GM19239 (cell line): ENCODE measurements around the gene BAMBI.

Experiments used
- DNase-seq: peaks from one replicate; pipeline ENCODE4 v3.0.0; 2011; ENCODE audit warnings: low spot score; ENCODE audit not compliant: insufficient read length
- FAIRE-seq: peaks from 2 replicates; lab custom pipeline; 2011; peaks lifted over from hg19 to GRCh38; lab: Jason Lieb, UNC

BAMBI gene

GRCh38 chr10:28692050-28692449 is 14.7 kb downstream of the BAMBI start:
- FAIRE-seq (no peak), DNase-seq (no peak)

GRCh38 chr10:28694530-28694929 is 17.2 kb downstream of the BAMBI start:
- FAIRE-seq, result no peak
- no peak for DNase-seq

- DNase-seq (no peak), FAIRE-seq (no peak)
Observed at GRCh38 chr10:28698075-28698474, 20.8 kb downstream of the BAMBI start.

- FAIRE-seq, result no peak
- no peak for DNase-seq
Observed at GRCh38 chr10:28704464-28705161, 27.3 kb downstream of the BAMBI start.

GRCh38 chr10:28705472-28705871 is 28.2 kb downstream of the BAMBI start:
- FAIRE-seq (no peak), DNase-seq (no peak)

GRCh38 chr10:28709001-28709710 is 31.8 kb downstream of the BAMBI start:
- DNase-seq, result no peak
- FAIRE-seq, result no peak

- DNase-seq (no peak), FAIRE-seq (no peak)
Observed at GRCh38 chr10:28710202-28710886, 33.0 kb downstream of the BAMBI start.

- no peak for FAIRE-seq
- no peak for DNase-seq
Observed at GRCh38 chr10:28711041-28711440, 33.7 kb downstream of the BAMBI start.

GRCh38 chr10:28711776-28712175 is 34.5 kb downstream of the BAMBI start:
- no peak for FAIRE-seq
- no peak for DNase-seq

- no peak for FAIRE-seq
Observed at GRCh38 chr10:28713626-28714352, 36.5 kb downstream of the BAMBI start.

GRCh38 chr10:28714401-28715053 is 37.2 kb downstream of the BAMBI start:
- no peak for FAIRE-seq

More at GRCh38 chr10:28713626-28714352, 36.5 kb downstream of the BAMBI start:
- no peak for DNase-seq

GRCh38 chr10:28715246-28715645 is 37.9 kb downstream of the BAMBI start:
- FAIRE-seq, result no peak
- no peak for DNase-seq

More at GRCh38 chr10:28714401-28715053, 37.2 kb downstream of the BAMBI start:
- DNase-seq, result no peak

GRCh38 chr10:28715757-28716156 is 38.4 kb downstream of the BAMBI start:
- FAIRE-seq, result no peak
- no peak for DNase-seq

GRCh38 chr10:28716748-28717147 is 39.4 kb downstream of the BAMBI start:
- no peak for FAIRE-seq
- no peak for DNase-seq

GRCh38 chr10:28717656-28718201 is 40.4 kb downstream of the BAMBI start:
- DNase-seq (no peak), FAIRE-seq (no peak)

- no peak for FAIRE-seq
- DNase-seq, result no peak
Observed at GRCh38 chr10:28719789-28720436, 42.6 kb downstream of the BAMBI start.

GRCh38 chr10:28721318-28721951 is 44.1 kb downstream of the BAMBI start:
- DNase-seq, result no peak
- FAIRE-seq, result no peak

GRCh38 chr10:28722065-28722803 is 44.9 kb downstream of the BAMBI start:
- FAIRE-seq, result no peak
- no peak for DNase-seq
